NCI-H1694 treated with DMSO at 0.1 percent for 48 hours (cell line): ENCODE measurements around the gene ATIC.

Experiments
- DNase-seq: peaks from one replicate; lab custom pipeline; 2025; lab: John Stamatoyannopoulos, UW

Gene ATIC

DNA sequence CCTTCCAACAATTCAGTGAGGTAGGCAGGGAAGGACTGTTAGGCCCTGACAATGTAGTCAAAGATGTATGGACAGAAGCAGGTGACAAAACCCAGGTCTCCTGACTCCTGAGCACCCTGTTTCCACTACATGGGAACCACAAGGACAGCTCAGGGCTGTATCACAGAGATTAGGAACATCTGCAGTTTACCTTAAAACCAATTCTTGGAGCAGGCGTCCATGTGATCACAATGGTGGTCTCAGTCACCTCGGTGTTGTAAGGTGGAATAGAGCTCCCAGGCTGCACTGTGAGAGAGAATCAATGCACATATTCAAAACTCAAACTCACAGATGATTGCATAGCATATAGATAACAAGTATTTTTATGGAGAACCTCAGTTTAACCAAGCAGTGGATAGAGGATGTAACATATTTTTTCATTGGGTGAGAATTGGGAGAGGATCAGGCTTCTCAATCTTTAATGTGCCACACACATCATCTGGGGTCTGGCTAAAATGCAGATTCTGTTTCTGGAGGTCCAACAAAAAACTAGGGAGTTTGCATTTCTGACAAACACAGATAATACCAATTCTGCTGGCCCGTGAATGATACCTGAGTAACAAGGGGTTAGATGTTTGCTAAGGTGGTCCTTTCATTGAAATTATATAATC lies 87.3 kb downstream of the ATIC start:
- no peak for DNase-seq
